GM18517 (cell line): ENCODE measurements around the gene PCDH11Y.
"Not testable (repeated sequence)": the region's sequence is repeated elsewhere in the genome, so short reads cannot be mapped to it uniquely, and the experiment has no call there.

Experiments
- ATAC-seq: cut with Tn5 transposase; IDR thresholded peaks from one replicate; pipeline ENCODE4 v1.9.1; 2021; ENCODE audit warnings: mild to moderate bottlenecking, moderate library complexity; ENCODE audit not compliant: unreplicated experiment

The PCDH11Y gene, protein sequence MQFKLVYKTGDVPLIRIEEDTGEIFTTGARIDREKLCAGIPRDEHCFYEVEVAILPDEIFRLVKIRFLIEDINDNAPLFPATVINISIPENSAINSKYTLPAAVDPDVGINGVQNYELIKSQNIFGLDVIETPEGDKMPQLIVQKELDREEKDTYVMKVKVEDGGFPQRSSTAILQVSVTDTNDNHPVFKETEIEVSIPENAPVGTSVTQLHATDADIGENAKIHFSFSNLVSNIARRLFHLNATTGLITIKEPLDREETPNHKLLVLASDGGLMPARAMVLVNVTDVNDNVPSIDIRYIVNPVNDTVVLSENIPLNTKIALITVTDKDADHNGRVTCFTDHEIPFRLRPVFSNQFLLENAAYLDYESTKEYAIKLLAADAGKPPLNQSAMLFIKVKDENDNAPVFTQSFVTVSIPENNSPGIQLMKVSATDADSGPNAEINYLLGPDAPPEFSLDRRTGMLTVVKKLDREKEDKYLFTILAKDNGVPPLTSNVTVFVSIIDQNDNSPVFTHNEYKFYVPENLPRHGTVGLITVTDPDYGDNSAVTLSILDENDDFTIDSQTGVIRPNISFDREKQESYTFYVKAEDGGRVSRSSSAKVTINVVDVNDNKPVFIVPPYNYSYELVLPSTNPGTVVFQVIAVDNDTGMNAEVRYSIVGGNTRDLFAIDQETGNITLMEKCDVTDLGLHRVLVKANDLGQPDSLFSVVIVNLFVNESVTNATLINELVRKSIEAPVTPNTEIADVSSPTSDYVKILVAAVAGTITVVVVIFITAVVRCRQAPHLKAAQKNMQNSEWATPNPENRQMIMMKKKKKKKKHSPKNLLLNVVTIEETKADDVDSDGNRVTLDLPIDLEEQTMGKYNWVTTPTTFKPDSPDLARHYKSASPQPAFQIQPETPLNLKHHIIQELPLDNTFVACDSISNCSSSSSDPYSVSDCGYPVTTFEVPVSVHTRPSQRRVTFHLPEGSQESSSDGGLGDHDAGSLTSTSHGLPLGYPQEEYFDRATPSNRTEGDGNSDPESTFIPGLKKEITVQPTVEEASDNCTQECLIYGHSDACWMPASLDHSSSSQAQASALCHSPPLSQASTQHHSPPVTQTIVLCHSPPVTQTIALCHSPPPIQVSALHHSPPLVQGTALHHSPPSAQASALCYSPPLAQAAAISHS (N-terminal part only)

GRCh38 chrY:5000057-5000456, at the start of gene PCDH11Y:
Gene PCDH11Y, plus strand, starts transcription at chrY:5000296. Its CDS starts 56,804 bp downstream, at chrY:5057100.
- not testable (repeated sequence) for ATAC-seq

- ATAC-seq = not testable (repeated sequence)
Measured at GRCh38 chrY:4967894-4968293, 32.2 kb upstream of the PCDH11Y start.

DNA sequence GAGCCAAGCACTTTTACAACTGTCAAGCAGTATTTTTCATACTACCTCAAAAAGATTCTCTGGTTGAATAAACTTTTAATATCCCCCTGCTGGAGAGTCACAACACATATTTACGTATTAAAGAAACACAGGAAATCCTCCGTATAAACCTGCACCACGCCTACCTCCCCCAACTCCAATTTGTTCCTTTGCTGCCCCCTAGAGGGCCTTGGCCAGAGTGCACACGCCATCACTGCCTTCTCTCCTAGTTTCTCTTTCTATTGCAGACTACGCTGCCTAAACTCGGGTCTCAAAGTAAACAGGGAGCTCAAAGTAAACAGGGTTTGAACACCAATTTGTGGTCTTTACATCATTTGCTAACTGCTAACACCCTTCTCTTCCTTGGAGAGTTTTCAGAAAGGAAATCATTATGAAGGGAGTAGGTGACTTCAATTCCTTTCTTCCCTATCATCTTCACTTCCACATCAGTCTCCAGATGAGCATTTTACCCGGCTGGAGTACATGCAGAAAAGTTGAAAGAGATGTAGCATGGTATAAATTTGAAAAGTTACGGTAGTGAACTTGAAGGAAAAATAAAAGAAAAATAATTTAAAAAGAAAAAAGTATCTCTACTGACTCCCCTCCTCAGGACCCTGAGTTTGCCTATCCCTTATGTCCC, 8.2 kb upstream of the PCDH11Y start:
- peak; percentile 96 for ATAC-seq

- ATAC-seq = not testable (repeated sequence)
Measured at GRCh38 chrY:4994892-4995291, 5.2 kb upstream of the PCDH11Y start.

- ATAC-seq = not testable (repeated sequence)
Measured at GRCh38 chrY:5002476-5003184, 2.5 kb downstream of the PCDH11Y start.

DNA sequence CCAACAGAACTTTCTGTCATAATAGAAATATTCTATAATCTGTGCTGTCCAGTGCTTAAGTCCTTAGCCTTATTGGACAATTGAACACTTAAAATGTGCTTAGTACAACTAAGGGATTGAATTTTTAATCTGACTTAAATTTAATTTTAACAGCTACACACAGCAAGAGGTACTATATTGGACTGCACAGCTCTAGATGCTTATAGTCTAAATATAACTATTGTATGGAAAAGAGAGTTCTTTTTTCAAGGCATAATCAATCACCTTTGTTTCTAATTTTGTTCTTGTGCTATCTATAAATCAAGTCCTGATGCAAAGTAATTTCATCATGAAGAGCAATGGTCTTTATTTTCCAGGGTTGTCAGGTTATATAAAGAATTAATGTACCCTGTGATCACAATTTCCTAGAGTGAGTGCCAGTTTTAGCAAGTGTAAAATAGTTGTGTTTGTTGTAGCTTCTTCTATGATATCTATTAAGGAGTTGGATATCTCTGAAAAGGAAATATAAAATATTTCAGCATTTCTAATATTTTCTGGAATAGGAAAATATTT, 39.0 kb downstream of the PCDH11Y start:
- ATAC-seq = not testable (repeated sequence)

- ATAC-seq = not testable (repeated sequence)
Measured at GRCh38 chrY:5083017-5083416, 82.9 kb downstream of the PCDH11Y start.

GRCh38 chrY:5182998-5183397, 182.9 kb downstream of the PCDH11Y start:
- not testable (repeated sequence) for ATAC-seq

DNA sequence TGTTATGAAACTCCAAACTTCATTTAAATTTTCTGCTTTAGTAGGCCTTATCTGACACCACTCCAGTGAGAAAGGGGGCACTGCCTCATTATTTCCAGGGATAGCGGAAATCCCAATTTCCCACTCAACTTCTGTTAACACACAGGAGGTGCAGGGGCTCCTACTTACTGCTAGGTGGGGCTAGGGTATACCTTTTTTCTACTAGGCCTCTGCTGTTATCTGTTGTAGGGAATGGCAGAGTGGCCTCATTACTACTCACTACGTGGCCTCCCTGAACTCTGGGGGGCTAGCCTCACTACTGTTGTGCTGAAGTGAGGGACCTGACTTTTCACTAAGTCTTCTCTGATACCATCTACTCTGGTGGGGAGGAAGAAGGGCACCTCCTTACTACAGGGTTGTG, 215.0 kb downstream of the PCDH11Y start:
- ATAC-seq = not testable (repeated sequence)

DNA sequence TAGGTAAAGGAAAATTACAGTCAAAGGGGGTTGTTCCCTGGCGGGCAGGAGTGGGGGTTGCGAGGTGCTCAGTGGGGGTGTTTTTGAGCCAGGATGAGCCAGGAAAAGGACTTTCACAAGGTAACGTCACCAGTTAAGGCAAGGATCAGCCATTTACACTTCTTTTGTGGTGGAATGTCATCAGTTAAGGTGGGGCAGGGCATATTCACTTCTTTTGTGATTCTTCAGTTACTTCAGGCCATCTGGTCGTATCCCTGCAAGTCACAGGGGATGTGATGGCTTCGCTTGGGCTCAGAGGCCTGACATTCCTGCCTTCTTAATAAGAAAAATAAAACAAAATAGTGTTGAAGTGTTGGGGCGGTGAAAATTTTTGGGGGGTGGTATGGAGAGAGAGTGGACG, 324.8 kb downstream of the PCDH11Y start:
- ATAC-seq = not testable (repeated sequence)

DNA sequence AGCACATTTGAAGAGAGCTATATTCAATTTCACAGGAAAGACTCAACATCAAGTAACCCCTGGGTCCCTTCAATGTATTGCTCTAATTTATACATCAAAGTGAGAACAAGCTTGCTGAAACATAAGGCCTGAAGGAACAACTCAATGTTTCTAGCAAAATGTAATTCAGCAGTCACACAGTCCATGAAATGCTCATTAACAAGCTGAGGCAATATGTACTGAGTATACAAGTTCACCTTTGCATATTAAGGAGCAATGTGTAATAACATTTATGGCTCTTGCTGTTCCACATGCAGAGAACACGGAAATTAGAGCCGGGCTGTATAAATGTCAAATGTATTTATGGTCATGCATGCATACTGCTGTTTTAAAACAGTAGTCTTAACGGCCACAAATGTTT, 342.1 kb downstream of the PCDH11Y start:
- not testable (repeated sequence) for ATAC-seq

DNA sequence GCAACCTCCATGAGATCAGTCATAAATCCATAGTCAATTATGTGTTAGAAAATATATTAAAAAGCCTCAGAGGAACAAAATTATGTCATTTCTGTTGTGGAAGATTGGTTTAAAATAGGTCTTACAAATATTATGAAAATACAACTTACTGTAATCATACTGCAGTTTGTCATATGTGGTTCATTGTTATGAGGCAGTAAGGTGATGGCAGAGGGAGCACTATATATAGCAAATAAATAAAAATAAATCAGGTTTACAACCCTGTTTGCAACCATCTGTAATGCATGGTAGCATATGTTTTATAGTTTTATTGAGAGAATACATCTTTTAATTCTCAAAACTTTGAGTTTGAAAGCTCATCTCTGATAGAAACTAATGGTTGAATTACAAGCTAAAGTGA, 543.6 kb downstream of the PCDH11Y start:
- not testable (repeated sequence) for ATAC-seq

DNA sequence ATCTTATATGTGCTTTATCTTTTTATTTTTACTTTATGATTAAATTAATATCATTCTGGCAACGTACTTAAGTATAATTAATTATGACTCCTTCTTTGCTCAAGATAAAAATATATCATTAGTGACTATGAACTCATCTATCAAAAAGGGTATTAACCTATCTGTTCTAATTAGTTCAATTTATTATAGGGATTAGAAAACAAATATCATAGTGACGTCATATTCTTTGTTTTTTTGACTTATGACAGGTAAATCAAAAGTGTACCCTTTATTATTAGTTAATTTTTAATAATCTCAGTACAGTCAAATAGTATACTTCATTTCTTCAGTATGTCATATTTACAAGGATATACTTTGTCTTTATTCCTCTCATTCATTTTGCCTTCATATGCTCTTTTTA, 638.5 kb downstream of the PCDH11Y start:
- not testable (repeated sequence) for ATAC-seq

DNA sequence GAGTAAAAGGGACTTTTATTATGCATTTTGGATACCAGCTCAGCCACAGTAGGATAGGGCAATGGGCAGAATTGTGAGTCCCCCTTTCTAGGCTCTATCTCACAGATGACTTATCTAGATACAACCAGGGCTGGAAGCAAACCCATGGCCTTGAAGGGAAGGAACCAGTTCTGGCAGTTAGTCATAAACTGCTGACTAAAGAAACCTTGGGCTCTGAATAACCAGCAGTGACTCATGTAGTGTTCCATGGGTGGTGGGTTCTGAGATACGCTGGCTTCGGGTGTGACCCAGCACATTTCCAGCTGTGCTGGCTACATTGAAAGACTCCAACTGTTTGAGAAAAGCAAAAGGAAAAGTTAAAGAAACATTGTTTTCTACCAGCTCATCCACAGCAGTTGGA, 679.2 kb downstream of the PCDH11Y start:
- ATAC-seq = not testable (repeated sequence)

DNA sequence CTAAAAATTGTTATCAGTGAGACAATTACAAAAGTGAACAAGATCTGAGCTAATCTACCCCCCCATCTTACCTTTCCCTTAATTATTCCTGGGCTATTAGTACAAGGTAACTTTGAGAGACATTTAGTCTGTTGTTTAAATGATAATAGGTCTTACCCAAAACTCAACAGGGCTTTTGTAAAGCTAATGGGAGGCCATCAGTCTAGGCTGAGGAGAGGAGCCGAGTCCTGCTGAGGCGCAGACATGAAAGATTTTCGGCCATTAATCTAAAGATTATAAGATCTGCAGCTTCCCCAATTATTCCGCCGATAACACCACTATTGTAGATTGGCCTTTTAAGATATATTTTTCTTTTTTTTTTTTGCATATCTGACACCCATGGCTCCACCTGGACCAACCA, 708.6 kb downstream of the PCDH11Y start:
- not testable (repeated sequence) for ATAC-seq

DNA sequence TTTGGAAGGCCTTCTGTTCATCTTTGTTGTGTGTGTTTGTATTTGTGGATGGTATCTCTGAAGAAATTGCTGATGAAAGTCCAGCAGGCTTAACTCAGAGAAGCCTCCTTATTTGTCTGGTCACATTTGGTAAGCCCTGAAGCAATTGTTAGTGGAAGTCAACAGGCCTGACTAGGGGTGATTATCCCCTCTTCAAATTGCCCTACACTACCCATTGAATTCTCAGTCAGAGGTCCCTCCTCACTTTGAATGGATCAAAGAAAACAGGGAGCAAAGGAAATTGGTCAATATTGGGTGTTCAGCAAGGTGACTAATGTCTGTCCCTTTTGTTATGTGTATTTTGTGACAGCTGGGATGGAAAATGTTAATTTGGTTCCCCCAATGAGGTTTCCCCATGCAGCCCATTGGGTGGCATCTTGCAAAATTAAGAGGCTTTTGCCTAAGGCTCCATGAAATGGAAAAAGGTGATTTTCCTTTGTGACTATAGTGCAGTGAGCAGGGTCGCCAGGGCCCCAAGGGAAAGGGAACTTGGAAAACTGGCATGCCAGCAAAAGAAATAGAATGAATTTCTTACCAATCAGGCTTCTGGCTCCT, 709.8 kb downstream of the PCDH11Y start:
- not testable (repeated sequence) for ATAC-seq

DNA sequence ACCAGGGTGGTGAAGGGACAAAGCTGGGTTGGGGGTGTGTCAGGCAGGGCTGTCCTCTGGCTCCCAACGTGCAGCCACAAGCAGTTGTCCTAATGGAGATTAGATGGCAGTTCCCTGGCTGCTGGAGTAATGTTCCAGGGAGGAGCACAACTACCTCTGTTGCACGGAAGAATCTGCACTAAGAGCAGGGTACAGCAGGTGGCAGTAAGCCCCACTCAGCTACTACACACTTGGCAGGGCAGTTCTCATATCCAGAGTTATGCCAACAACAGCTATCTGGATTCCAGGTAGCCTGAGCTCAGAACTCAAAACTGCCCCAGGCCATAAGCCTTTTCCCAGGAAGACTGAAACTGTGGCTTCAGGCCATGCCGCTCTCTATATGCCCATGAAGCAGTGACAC, 761.3 kb downstream of the PCDH11Y start:
- ATAC-seq = not testable (repeated sequence)

- ATAC-seq = not testable (repeated sequence)
Measured at GRCh38 chrY:5776485-5776884, 776.4 kb downstream of the PCDH11Y start.
